Right ventricle myocardium inferior (tissue), 1 donor: ENCODE results near the gene LDLRAD4. TPM values are rescaled to one million over a fixed set of nuclear protein-coding genes. Genes with fewer than 3 reads are reported as not detected.
"Not testable (repeated sequence)": the region's sequence is repeated elsewhere in the genome, so short reads cannot be mapped to it uniquely, and the experiment has no call there.

Source experiments
- ATAC-seq: fragments of 200-7000 bp; cut with Tn5 transposase; one replicate; pipeline ENCODE4 v1.9.1; 2020; ENCODE audit warnings: mild to moderate bottlenecking, moderate library complexity
- DNase-seq: peaks from one replicate; pipeline ENCODE4 v3.0.0; 2021; ENCODE audit errors: missing footprints
- intact Hi-C: fragments of 100-400 bp; cut with DNase I; formaldehyde crosslinking; loops from one replicate; pipeline ENCODE4 v1.11.0; 2022
- total RNA-seq: library from RNA; stranded (reverse); fragmentation: NEBNext Ultra II Directional; extraction: Animal tissue kit (Norgen Biotek cat#: 25700); gene quantifications from one replicate; pipeline ENCODE4 v1.2.1, GENCODE V29; 2021
- donor health status: DM: no; HTN: yes; CAD: no; lungs with severe emphysema.

Gene LDLRAD4
- total RNA-seq, 1 donor from 2014 or later = 29.6 TPM

GRCh38 chr18:13489303-13489702 lies 270.7 kb downstream of the LDLRAD4 start:
- intact Hi-C loops, DNase-seq: not testable (repeated sequence)
- ATAC-seq = peak; percentile 32

- ATAC-seq = no peak
- DNase-seq = no peak
- intact Hi-C loops = no loop called here
Measured at GRCh38 chr18:13491138-13491537, 272.6 kb downstream of the LDLRAD4 start.

DNA sequence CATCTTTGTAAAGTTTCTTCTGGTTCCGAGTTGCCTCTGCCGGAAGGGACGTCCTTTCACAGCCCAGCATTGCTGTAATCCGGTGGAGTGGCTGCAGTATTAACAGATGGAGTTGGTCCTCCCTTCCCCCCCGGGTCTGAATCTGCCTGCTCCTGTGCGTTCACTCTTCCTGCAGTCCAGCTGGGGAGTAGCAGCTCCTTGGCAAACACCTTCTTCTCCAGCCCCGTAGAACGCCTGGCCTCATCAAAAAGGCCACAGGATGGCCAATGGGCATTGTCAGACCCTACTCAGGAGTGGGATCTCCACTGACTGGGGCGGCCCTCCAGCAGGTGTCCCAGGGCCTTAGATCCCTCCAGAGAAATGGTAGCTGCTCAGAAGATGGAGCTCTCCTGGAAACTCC lies 273.8 kb downstream of the LDLRAD4 start:
- ATAC-seq = no peak
- intact Hi-C loops = no loop called here
- DNase-seq = no peak

- no peak for ATAC-seq
- intact Hi-C loops = no loop called here
- DNase-seq = no peak
Measured at GRCh38 chr18:13493079-13493478, 274.5 kb downstream of the LDLRAD4 start.

- ATAC-seq = no peak
- intact Hi-C loops = no loop called here
Measured at GRCh38 chr18:13493725-13494124, 275.2 kb downstream of the LDLRAD4 start.

GRCh38 chr18:13494871-13495445 lies 276.4 kb downstream of the LDLRAD4 start:
- ATAC-seq (no peak), DNase-seq (no peak)
- intact Hi-C loops = no loop called here

More at GRCh38 chr18:13493725-13494124, 275.2 kb downstream of the LDLRAD4 start:
- no peak for DNase-seq

DNA sequence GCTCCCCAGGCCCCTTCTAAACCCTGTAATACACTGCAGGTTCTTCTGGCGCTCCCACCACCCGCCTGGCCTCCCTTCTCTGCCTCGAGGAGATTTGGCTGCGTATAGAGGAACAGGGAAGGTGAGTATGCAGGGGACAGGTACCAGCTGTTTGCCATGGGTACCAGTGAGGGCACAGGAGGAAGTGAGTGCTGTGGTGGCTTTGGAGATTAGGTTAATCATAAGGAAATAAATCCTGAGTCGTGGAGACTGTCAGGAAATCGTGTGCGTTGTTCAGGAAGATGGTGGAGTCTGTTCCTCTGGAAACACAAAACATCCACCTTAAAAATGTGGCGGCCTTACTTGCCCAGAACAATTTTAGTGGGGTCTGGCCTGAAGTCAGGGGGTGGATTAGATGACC lies 277.4 kb downstream of the LDLRAD4 start:
- intact Hi-C loops = no loop called here
- DNase-seq (no peak), ATAC-seq (no peak)

- intact Hi-C loops = no loop called here
- DNase-seq (no peak), ATAC-seq (no peak)
Measured at GRCh38 chr18:13496691-13497281, 278.2 kb downstream of the LDLRAD4 start.

- intact Hi-C loops = loop anchor here (5.0 kb wide), 1 partner anchor 83 kb away; no protein-coding TSS in a partner anchor
- DNase-seq (no peak), ATAC-seq (no peak)
Measured at GRCh38 chr18:13499803-13500202, 281.2 kb downstream of the LDLRAD4 start.

- DNase-seq = no peak
- ATAC-seq = peak; percentile 82
- intact Hi-C loops = loop anchor here (5.0 kb wide), 1 partner anchor 83 kb away; no protein-coding TSS in a partner anchor
Measured at GRCh38 chr18:13500227-13500865, 281.8 kb downstream of the LDLRAD4 start.

DNA sequence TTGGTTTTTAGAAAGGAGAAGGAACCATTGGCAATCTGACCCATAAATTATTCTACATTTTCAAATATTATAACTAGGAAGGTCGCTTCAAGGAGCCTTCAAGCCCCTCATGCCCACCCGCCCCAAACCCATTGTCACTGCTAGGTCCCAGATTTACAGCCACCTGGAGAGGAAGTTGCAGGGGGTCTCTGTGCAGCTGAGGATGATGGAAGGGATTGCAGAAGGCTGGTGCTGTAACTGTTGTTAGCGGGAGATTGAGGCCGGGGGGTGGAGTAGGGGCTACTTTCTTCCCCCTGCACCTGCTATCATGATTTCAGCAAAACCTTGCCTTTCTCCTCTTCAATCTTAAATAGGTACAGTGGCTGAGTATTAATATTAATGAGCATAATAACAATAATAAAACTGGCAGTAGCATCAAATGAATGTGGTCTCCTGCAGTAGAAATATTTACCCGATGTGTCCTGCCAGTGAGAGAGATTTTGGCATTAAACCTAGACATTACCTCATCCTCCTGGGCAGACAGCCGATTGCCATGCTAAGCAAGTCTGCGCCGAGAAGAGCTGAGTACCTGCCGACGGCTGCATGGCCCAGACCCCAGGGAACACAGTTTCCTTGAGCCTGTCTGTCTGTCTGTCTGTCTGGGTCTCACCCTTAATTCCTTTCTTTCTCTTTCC lies 282.4 kb downstream of the LDLRAD4 start:
- intact Hi-C loops = loop anchor here (5.0 kb wide), 1 partner anchor 84 kb away; no protein-coding TSS in a partner anchor
- DNase-seq (no peak), ATAC-seq (peak; percentile 88)

- ATAC-seq (no peak), DNase-seq (no peak)
- intact Hi-C loops = loop anchor here (5.0 kb wide), 1 partner anchor 84 kb away; no protein-coding TSS in a partner anchor
Measured at GRCh38 chr18:13501543-13501887, 283.0 kb downstream of the LDLRAD4 start.

DNA sequence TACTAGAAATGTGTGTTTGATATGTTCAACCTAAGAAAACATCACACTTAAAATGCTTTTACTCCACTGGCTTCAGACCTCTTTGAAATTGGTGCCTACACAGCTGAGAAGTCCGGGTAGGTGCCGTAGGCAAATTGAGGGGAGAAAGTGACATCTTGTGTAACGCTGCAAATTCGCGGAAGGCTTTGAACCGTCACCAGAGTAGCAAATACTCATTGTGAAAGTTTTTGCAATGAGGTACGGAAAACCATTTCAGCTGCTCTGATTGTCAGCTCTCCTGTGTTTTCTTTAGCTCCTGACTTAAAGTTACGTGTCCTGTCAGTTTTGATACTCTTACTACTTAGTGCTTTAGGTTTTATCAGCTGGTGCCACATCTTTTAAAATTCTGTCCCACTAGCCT lies 283.3 kb downstream of the LDLRAD4 start:
- DNase-seq (no peak), ATAC-seq (no peak)
- intact Hi-C loops = loop anchor here (5.0 kb wide), 1 partner anchor 85 kb away; no protein-coding TSS in a partner anchor

DNA sequence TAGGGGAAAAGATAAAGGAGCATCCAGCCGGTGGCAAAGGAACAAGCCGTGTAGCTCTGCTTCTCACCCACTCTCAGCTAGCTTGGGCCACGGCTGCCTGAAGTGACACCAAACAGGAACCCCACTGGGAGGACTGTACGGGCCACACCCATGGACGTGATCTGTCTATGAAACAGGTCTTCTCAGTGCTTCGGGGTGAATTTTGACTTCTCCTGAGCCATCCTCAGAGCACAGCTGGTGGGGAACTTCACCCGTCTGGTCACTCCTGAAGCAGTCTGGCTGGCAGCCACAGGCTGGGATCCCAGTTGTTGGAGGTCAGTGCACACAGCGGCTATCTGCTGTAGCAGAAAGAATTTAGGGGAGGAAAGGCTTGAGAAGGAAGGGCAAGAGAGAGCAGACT lies 284.0 kb downstream of the LDLRAD4 start:
- no peak for DNase-seq
- ATAC-seq = peak; percentile 35
- intact Hi-C loops = loop anchor here (5.0 kb wide), 1 partner anchor 85 kb away; no protein-coding TSS in a partner anchor

GRCh38 chr18:13503836-13504235 lies 285.3 kb downstream of the LDLRAD4 start:
- ATAC-seq = no peak
- intact Hi-C loops = loop anchor here (5.0 kb wide), 1 partner anchor 87 kb away; no protein-coding TSS in a partner anchor
- DNase-seq = no peak

DNA sequence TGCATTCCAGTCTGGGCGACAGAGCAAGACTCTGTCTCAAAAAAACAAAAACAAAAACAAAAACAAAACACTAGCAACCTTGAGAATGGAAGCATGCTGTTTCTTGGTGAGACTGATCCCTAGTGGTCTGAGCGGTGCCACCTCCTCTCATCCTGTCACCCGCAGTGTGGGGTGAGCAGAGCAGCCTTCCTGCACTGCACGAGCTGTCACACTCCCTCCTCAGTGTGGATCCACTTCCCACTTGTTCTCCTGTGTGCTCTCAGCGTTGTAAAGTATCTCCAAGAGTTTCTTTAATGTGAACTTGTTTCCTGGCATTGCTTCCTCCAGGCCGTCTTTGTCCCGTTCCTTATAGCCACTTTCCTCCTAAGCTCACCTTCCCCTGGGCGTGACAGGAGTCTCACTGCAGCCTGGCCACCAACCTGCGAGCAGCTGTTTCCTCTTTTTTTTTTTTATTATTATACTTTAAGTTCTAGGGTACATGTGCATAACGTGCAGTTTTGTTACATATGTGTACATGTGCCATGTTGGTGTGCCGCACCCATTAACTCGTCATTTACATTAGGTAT lies 287.3 kb downstream of the LDLRAD4 start:
- intact Hi-C loops = no loop called here
- ATAC-seq = no peak
- no peak for DNase-seq

- DNase-seq (no peak), ATAC-seq (no peak)
- intact Hi-C loops = no loop called here
Measured at GRCh38 chr18:13510594-13510993, 292.0 kb downstream of the LDLRAD4 start.

- ATAC-seq = no peak
- intact Hi-C loops = no loop called here
- DNase-seq = no peak
Measured at GRCh38 chr18:13511961-13512577, 293.5 kb downstream of the LDLRAD4 start.

- DNase-seq (peak; percentile 49), ATAC-seq (peak; percentile 83)
- intact Hi-C loops = no loop called here
Measured at GRCh38 chr18:13513021-13513420, 294.5 kb downstream of the LDLRAD4 start.
